ENCODE measurements around the gene CERS2.
A peak's percentile ranks its signal among the peaks of the same experiment; 100 is the strongest.

CERS2 gene

DNA sequence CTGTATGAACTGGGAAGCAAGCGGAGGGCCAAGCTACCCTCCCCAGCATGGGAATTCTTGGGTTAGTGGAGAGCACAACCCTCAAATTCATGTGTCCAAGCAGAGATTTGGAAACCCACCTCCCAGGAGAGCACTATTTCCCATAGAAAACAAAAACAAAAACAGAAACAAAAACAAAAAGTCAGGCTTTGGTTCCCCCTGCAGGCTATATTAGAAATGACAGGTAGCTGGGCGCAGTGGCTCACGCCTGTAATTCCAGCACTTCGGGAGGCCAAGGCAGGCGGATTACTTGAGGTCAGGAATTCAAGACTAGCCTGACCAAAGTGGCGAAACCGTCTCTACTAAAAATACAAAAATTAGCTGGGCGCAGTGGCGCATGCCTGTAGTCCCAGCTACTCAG lies 21.3 kb upstream of the CERS2 start:
- ChIA-PET POLR2A (interaction anchor here (0.7 to 2.5 kb wide), 5 partner anchors 7 to 299 kb away, joined by 3 to 17 read pairs (median 5); partner anchors contain the start of genes GOLPH3L, MINDY1 and VPS72), CTCF (interaction anchor here (0.5 to 5.3 kb wide), 22 partner anchors 10 to 740 kb away, joined by 3 to 73 read pairs (median 5); partner anchors contain the start of genes ANXA9, C1orf56, CERS2 and MINDY1)
- no peak overlapping the region for H3K4me3 ChIP-seq (ENCODE audit: low read depth, low read length)
- TF ChIP-seq ZNF654 (tag by site-specific recombination; IDR thresholded peaks at IDR 0.05; ENCODE audit: low read depth) (peak; percentile 81), ZNF600 (tag by site-specific recombination; IDR thresholded peaks at IDR 0.05) (peak; percentile 72), ZNF768 (tag by site-specific recombination; IDR thresholded peaks at IDR 0.05) (no peak), CTCF (tag by site-specific recombination; IDR thresholded peaks at IDR 0.05) (peak; percentile 73)
- H3K27ac ChIP-seq (ENCODE audit: extremely low read depth, low read depth, low read length), result no peak overlapping the region
- peaks cover 0 to 46% of the 10 kb centered on the region in 2 experiments; a peak in 1 of 3 replicates for H3K36me3 ChIP-seq (ENCODE audit: control insufficient read depth in 2 of 2, insufficient read depth in 1 of 2, low read length in 2 of 2)
- no peaks in the 10 kb centered on the region for H3K9me3 ChIP-seq (ENCODE audit: control insufficient read depth, insufficient read depth, low read depth, low read length)
- no peaks in the 10 kb centered on the region for H3K4me1 ChIP-seq (ENCODE audit: control insufficient read depth, insufficient read depth, low read length)

- no peak for TF ChIP-seq ZBTB7A (tag by site-specific recombination; IDR thresholded peaks at IDR 0.05; ENCODE audit: low read depth)
- Histone ChIP-seq H3K27ac (ENCODE audit: extremely low read depth, low read depth, low read length) (no peak overlapping the region), H3K9me3 (ENCODE audit: control insufficient read depth, insufficient read depth, low read depth, low read length) (no peaks in the 10 kb centered on the region), H3K4me1 (ENCODE audit: control insufficient read depth, insufficient read depth, low read length) (no peaks in the 10 kb centered on the region), H3K4me3 (ENCODE audit: low read depth, low read length) (no peak overlapping the region), H3K36me3 (ENCODE audit: control insufficient read depth in 2 of 2, insufficient read depth in 1 of 2, low read length in 2 of 2) (peaks cover 0 to 43% of the 10 kb centered on the region in 2 experiments; a peak in 1 of 3 replicates)
- ChIA-PET POLR2A (interaction anchor here (1.0 to 2.5 kb wide), 3 partner anchors 11 to 299 kb away, joined by 3 to 17 read pairs (median 5); partner anchors contain the start of genes GOLPH3L and MINDY1), CTCF (interaction anchor here (0.5 to 5.3 kb wide), 25 partner anchors 10 to 739 kb away, joined by 3 to 73 read pairs (median 4); partner anchors contain the start of genes ANXA9, C1orf56, CERS2 and MINDY1)
Observed at GRCh38 chr1:150995460-150995859, 20.8 kb upstream of the CERS2 start.

DNA sequence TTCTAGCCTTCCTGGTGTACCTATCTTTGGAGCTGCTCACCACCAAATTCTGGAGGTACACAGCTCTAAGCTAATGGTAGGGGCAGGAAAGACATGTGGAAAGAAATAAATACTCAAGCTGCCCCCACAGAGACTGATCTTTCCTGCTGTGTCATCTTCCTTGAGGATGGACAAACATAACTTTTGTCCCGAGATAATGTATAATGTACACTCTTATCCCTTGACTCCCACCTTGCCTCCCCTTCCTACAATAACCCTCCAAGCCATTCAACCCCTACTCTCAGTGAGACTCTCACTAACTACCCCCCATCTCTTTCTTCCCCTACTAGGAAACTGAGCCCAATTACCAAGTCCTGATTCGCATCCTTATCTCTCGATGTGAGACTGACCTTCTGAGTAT lies 19.6 kb upstream of the CERS2 start:
- ChIA-PET POLR2A (no interaction called here), CTCF (interaction anchor here (0.6 to 5.3 kb wide), 11 partner anchors 9 to 738 kb away, joined by 3 to 73 read pairs (median 8); partner anchors contain the start of genes ANXA9, C1orf56 and MINDY1)
- H3K4me1 ChIP-seq (ENCODE audit: control insufficient read depth, insufficient read depth, low read length), result no peaks in the 10 kb centered on the region
- TF ChIP-seq ZNF654 (tag by site-specific recombination; IDR thresholded peaks at IDR 0.05; ENCODE audit: low read depth), result no peak
- TF ChIP-seq ZNF658 (tag by site-specific recombination; IDR thresholded peaks at IDR 0.05), result no peak
- no peak for TF ChIP-seq ZNF518A (tag by site-specific recombination; conservative IDR thresholded peaks at IDR 0.05; ENCODE audit: low read depth)
- TF ChIP-seq ZNF596 (tag by site-specific recombination; IDR thresholded peaks at IDR 0.05), result no peak
- TF ChIP-seq ZXDB (tag by site-specific recombination; IDR thresholded peaks at IDR 0.05), result no peak
- no peak for TF ChIP-seq ZNF24 (tag by site-specific recombination; IDR thresholded peaks at IDR 0.05)
- no peak for TF ChIP-seq ZBTB17 (tag by site-specific recombination; IDR thresholded peaks at IDR 0.05)
- TF ChIP-seq, protein P1, sequence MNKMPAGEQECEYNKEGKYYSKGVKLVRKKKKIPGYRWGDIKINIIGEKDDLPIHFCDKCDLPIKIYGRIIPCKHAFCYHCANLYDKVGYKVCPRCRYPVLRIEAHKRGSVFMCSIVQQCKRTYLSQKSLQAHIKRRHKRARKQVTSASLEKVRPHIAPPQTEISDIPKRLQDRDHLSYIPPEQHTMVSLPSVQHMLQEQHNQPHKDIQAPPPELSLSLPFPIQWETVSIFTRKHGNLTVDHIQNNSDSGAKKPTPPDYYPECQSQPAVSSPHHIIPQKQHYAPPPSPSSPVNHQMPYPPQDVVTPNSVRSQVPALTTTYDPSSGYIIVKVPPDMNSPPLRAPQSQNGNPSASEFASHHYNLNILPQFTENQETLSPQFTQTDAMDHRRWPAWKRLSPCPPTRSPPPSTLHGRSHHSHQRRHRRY (tag by site-specific recombination; IDR thresholded peaks at IDR 0.05), result no peak
- TF ChIP-seq ZNF621 (tag by site-specific recombination; IDR thresholded peaks at IDR 0.05), result no peak
- no peak overlapping the region for H3K27ac ChIP-seq (ENCODE audit: extremely low read depth, low read depth, low read length)
- H3K4me3 ChIP-seq (ENCODE audit: low read depth, low read length), result no peak overlapping the region
- H3K9me3 ChIP-seq (ENCODE audit: control insufficient read depth, insufficient read depth, low read depth, low read length), result no peaks in the 10 kb centered on the region
- H3K36me3 ChIP-seq (ENCODE audit: control insufficient read depth in 2 of 2, insufficient read depth in 1 of 2, low read length in 2 of 2), result peaks cover 0 to 32% of the 10 kb centered on the region in 2 experiments; a peak in 1 of 3 replicates

All from HEK293 (cell line).